ENCODE data around the gene DBH.

DNA sequence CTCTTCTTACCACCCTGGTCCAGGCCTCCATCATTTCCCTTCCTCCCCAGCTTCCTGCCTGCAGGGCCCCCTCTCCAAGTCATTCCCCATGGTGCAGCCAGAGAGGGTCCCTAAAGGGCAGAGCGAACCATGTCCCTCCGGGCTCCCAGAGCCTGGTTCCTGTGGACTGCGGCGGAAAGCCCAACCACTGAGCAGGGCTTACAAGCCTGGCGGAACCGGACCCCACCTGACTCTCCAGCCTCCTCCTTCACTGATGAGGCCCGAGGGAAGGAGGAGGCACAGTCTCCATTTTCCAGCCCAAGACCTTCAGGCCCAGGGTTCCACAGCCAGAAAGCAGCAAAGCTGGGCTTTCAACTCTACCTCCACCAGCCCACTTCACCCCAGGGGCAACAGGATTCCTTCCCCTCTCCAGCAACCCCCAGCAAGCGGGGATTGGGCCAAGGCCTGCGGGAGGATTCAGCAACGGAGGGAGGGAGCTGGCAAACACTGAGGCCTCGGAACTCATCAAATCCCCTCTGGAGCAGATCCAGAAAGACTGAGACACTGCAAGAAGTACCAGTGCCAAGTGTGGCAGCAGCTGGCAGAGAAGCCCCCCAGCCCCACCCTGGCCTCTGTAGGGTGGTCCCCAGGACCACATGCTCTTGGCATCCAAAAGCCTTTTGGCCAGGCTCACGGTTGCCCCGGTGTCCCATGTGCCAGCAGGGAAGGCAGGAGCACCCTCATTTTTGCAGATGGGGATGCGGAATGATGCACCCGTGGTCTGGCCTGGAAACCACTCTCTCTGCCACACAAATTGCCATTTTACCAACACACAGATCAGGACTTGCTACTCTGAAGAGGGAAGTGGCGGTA is 30.1 kb upstream of the DBH start:
- TF ChIP-seq, protein P1, sequence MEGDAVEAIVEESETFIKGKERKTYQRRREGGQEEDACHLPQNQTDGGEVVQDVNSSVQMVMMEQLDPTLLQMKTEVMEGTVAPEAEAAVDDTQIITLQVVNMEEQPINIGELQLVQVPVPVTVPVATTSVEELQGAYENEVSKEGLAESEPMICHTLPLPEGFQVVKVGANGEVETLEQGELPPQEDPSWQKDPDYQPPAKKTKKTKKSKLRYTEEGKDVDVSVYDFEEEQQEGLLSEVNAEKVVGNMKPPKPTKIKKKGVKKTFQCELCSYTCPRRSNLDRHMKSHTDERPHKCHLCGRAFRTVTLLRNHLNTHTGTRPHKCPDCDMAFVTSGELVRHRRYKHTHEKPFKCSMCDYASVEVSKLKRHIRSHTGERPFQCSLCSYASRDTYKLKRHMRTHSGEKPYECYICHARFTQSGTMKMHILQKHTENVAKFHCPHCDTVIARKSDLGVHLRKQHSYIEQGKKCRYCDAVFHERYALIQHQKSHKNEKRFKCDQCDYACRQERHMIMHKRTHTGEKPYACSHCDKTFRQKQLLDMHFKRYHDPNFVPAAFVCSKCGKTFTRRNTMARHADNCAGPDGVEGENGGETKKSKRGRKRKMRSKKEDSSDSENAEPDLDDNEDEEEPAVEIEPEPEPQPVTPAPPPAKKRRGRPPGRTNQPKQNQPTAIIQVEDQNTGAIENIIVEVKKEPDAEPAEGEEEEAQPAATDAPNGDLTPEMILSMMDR (conservative IDR thresholded peaks at IDR 0.05; ENCODE audit: low read depth, low read length): no peak
- no peak for TF ChIP-seq EZH2 (IDR thresholded peaks at IDR 0.05; ENCODE audit: borderline replicate concordance, low read depth, low read length, poor library complexity, severe bottlenecking)
